HG03159 (cell line): ENCODE data around the gene NAV2.

Experiments
- ATAC-seq: cut with Tn5 transposase; IDR thresholded peaks from one replicate; pipeline ENCODE4 v1.9.1; 2021; ENCODE audit warnings: mild to moderate bottlenecking, moderate library complexity; ENCODE audit not compliant: unreplicated experiment

Gene NAV2

DNA sequence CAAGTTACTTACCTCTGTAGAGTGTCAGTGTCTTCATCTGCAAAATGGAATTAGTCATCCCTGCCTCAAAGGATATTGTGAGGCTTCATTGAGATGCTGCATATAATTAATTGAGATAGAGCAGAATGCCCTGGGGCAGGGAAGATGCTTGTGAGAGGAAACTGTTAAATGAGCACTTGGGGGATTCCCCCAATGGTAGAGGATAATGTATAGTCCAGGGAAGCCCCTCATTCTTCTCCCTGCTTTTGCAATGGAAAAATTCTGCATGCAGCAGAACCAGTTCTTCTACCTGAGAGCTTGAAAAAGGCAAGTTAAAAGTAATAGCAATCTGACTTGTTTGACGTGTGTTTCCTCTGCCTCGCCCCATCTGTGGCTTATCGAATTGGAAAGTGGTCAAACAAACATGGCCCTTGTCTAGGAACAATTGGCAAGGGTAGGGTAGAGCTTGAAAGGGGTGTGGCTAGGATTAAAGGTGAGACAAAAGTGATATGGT is 90.9 kb downstream of the NAV2 start:
- no peak for ATAC-seq

DNA sequence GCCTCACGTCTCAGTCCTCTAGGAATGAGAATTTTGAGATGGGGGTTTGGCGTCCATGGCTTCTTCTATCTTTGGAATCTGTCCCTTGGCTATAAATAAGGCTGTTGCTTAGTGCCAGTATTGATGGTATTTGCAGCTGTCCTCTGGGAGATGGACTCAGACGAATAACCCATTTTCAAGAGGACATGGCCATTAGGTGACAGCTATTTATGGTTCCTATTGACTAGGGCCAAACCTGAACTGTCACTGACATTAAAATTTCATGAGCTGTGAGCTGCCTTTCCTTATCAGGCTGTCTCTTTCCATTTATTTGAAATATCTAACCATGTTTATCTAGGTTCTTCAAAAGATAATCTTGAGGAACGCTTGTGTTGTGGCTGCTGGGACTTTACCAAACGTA is 92.7 kb downstream of the NAV2 start:
- no peak for ATAC-seq

DNA sequence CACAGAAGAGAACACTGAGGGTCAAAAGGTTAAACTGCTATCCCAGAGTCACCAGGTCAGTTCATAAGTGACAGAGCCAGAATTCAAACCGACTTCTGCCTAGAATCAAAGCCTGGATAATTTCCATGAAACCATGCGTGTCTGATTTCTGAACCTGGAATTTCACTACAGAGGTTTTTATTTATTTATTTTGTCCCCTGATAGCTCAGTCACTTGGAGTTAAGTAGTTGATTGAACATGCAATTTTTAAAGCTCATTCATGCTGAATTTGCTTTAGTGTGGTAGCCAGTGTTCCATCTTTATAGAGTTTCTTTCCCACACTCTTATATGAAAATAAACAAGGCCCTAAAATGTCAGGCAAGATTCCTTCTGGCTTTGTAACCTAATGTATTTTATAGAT is 93.2 kb downstream of the NAV2 start:
- no peak for ATAC-seq

DNA sequence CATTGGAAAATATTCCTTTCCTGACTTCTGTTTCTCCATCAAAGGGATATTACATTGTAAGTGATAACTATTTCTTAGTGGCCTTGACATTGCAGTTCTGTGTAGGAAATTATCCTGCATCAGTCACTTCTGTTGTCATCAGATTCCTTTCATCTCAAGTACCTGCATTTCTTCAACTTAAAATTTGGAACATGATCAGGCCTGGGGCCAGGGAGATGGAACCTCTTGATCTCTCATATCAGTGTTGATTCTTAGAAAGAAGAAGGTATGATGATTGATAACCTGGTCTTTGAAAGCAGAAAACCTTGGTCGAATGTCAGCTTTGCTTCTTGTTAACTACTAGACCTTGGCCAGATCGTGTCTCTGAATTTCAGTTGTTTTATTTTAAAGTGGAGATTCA is 93.6 kb downstream of the NAV2 start:
- no peak for ATAC-seq

DNA sequence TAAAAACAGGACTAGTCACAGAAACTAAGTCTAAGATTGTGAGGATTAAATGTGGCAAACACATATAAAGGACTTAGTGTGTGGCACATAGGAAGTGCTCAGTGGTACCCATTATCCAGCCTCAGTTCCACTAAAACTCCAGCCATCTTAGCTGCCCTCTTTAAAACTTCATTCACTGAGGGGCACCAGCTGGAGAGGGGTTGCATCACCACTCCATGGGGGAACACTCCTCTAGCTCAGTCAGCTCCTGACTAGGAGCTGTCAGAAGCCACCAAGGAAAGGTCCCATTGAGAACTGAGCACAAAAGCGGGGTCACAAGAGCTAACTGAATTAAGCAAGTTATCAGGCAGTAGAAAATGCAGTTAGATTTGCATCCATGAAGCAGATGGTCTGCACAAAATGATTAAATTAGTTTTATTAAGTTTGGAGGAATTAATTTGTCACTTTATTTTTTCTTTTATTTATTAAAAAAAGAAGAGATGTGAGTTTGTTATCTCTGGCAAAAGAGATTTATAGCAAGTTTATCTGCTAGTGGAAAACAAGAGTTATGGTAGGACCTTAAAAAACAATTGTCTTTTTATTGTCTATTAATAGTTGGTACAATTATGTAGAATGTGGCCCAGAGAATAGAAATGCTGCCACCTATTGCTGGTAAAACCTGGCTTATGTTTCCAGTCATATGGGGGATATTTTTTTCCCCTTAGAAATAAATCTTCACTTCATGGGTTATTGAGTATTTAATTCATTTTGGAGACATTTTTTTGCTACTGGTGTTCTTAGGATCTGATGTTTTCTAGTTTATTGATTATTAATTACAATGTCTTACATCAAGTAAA is 95.7 kb downstream of the NAV2 start:
- no peak for ATAC-seq

DNA sequence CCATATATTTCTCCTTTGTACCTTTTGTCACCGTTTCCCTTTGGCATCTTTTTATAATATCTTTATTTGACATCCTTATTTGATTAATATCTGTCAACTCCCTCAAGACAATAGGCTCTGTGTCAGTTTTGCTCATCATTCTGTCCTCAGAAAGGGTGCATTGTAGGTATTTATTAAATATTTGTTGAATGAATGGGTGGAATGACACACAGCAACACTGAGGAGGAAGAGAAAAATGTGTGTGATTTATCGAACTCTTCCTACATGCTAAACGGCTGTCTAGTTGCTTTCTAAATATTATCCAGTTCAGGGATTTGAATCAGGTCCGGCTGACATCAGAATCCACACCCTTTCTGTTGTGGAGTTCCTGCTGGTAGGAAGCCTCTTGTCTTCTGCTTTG is 98.2 kb downstream of the NAV2 start:
- ATAC-seq, result no peak

DNA sequence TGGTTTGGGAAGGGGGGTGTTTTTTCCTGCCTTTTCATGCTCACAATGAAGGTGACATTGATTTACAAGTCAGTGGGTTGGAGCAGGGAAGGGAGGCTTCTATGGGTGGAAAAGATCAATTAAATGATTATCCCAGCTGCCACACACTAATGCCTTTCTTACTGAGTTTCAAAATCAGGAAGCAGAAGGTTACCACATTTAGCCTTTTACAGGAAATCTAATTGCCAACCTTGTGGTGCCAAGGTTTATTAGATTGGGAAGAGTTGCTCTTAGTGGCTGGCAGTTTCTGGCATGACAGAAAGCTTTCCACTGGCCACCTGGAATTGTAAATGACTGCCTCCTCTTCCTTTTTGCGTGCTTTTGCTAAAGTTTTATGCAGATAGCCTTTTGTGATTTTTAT is 98.7 kb downstream of the NAV2 start:
- no peak for ATAC-seq

DNA sequence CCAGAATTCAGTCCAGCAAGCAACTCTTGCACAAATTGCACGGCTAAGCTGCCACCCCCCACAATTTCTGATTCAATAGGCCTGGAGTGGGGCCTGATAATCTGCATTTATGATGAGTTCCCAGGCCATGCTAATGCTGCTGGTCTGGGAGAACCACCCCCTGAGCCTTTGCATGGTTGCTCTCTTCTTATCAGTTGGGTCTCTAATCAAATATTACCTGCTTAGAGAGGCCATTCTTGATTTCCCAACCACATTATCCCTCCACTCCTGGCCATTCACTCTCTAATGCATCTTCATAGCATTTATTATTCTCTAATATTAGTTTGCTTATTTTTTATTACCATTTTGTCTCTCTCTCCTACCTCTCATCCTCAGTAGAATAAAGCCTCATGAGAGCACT is 99.5 kb downstream of the NAV2 start:
- no peak for ATAC-seq

DNA sequence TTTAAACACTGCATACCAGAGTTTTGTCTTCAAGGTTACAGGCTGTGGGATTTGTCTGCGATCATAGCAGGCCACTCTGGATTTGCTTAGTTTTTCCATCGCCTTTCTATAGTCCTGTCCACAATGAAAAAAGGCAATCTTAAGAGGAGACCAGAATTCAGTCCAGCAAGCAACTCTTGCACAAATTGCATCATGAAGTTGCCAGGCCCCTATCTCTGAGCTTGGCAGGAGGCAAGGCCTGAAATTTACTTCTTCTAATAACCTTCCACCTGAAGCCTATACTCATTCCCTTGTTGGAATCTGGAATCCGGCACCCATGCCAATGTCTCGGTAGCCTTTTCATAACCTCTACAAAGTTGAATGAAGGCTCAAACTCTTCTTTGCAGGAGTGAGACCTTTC is 100.1 kb downstream of the NAV2 start:
- ATAC-seq, result no peak

DNA sequence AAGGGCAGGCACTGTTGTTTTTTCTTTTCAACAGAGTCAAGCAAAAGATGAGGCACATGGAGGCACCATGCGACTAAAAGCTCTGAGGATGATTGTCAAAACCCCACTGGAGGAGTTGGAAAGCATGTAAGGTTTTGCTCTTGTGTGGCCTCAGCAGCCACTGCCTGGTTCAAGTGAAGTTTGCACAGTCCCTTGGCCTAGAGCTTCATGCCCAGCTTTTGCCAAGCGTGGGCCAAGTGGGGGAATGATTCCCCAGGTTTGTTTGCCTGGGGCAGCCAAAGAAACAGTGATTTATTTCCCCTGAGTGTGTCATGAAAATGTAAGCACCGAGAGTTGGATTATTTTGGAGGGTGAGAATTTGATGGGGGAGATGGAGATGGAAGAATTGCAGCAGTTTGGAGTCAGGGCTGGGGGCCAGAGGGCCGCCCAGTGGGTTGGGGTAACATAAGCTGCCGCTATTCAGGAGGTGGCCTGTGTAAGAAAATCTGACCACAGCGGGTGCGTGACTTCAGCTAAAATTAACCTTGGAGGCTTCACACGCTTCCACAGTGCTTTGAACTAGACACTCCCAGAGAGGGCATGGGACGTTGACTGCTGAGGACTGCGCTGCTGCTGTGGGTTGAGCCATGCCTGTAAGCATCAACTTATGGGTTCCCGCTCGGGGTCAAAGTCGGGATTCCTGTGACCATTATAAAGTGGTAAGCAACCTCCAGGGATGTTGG is 100.7 kb downstream of the NAV2 start:
- no peak for ATAC-seq

DNA sequence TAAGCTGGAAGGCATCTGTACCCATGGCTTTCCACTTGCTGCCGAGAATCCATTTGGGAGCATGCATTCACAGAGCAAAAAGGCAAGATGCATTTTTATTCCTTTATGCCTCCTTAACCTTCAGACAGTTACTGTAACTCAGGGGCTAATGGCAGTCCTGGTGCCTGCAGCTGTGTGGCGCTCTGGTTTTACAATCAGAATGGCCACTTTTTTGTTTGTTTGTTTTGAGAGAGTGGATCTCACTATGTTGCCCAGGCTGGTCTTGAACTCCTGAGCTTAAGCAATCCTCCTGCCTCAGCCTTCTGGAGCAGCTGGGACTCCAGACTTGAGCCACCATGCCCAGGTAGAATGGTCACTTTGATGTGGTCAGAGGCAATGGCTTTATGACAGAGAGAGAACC is 101.8 kb downstream of the NAV2 start:
- no peak for ATAC-seq

DNA sequence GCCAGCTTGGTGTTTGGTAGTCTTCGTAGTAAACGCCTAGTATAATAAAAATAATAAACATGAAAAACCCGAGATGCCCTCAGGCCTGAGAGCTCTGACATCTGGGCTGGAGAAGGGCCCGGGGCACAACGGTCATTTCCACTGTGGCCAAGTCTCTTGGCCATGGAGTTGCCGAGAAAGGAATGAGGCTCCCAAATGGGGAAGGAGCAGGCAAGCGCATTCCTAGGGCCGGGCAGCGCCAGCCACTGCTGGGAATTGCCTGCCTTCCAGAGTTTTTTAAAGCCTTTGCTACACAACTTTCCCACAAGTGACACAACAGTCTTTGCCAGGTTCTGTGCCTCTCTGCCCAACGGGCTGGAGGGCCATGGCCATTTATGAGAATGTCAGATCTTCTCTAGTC is 103.4 kb downstream of the NAV2 start:
- ATAC-seq, result no peak

DNA sequence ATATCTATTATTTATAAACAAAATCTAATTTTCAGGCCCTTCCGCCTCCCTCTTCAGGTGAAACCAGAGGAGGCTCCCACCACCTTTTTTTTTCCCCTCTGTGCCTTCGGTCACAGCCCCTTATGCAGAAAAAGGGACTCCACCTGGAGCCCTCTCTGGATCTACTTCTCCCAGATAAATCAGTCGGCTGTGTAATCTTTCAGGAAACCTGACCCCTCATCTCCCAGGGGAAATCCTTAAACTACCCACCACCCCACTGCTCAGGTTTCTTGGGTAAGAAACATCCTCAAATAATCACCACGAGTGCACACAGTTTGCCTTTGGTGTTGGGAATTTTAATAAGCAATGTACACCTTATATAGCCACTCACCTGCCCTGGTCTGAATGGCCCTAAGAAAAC is 104.2 kb downstream of the NAV2 start:
- ATAC-seq, result no peak

DNA sequence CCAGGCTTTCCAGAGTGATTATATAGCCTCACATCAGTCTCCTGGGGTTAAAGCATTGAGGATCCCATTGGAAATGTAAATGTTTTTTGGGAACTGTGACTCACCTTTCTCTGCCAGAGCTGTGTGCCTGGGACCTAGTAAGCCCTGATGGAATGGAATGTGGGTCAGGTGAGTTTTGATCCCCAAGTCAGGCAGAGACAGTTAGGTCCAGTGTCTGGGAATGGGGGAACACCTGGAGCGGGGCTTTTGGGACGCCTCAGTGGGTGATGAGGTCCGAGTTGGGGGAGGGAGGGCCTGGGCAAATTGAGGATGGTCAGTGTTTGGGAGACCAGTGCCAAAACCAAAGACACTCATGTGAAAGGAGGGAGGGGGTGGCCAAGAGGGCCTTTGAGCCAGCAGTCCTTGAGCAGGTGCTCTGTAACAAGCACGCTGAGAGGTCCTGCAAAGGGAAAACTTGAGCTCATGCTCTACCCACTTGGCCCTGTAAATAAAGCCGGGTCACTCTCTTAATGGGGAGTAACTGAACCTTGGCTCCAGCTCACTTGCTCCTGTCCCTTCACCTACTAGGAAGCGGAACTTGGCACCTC is 104.7 kb downstream of the NAV2 start:
- ATAC-seq, result no peak

DNA sequence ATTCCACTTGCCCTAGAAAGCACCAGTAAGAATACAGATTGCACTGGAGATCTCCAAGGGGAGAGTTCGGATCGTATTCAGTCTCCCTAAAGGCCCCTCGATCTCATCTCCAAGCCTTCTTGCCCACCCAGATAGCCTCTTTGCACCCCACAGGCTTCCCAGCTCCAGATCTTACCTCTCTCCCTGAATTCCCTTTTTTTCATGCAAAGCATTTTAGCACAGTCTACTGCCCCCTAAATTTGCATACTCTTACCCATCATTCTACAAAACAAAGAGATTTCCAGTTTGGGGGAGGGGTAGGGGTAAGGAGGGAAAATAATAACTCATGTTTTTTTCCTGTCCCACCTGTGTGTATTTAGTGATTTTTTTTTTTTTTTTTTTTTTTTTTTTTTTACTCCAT is 105.2 kb downstream of the NAV2 start:
- no peak for ATAC-seq

DNA sequence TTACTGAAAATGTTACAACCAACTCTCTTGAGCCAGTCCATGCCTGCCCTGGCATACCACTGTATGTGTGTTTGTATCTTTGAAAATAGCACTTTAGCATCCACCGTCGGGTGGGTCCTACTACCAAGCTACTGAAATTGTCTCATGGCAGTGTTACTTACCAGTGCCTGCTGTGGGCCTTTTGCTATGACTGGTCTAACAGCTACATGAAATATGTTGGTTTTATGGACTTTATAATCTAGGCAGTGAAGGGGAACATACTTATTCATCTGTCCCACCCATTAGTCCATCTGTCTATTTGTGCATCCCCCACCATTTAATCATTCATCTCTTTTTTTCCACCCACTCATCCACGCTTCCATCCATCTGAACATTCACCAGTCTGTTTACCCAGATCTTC is 106.0 kb downstream of the NAV2 start:
- ATAC-seq, result no peak

DNA sequence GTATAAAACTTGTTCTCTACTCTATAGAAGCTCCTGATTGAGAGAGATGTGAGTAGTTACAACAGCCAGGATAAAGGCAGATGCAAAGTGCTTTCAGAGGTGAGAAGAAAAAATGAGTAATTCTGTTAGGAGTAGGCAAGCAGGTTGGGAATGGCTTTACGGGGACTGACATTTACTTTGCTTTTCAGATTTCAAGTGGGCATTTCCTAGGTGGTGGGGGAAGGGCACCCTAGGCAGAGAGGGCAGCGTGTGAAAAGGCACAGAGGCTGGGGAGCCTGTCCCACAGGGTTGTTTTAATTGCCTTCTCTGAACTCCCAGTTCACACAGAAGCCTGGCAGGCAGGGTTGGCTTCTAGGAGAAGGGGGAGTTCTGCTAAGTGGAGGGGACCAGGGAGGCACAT is 106.5 kb downstream of the NAV2 start:
- ATAC-seq, result no peak

DNA sequence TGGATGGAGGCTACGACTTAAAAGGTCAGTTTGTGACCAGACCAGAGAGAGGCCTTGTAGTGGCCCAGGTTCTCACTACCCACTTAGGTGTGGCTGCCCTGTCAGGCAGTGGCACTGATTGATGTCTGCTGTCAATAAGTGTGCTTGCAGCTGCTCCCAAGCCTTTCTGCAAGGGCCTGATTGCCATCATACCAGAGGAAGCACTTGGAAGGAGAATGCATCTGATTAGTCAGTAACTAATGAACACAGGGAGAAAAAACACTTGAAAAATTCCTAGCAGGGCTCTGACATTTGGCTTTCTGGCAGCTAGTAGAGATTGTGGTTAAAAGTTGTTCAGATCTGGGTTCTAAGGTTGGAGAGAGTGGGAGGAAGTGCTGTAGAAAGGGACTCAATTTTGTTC is 107.5 kb downstream of the NAV2 start:
- no peak for ATAC-seq

DNA sequence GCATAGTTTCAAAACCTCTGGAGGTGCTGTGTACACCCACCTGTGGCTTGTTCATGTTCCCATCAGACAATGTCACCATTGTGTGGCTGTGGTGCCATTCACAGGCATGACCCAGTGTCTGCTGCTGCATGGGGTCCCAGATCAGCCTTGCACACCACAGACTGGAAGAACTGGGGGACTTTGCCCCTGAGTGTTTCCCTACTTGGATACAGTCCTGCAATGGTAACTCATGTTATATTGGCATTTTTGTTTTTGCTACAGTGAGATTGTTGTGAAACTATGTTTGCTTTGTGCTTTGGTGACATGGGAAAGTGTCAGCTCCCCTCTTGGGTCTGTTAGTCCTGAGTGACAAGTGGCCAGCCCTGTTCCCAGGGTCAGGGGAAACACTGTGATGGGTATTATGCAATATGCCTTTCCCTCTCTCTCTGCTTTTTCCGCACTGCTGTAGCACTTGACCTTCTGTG is 108.8 kb downstream of the NAV2 start:
- ATAC-seq, result no peak

DNA sequence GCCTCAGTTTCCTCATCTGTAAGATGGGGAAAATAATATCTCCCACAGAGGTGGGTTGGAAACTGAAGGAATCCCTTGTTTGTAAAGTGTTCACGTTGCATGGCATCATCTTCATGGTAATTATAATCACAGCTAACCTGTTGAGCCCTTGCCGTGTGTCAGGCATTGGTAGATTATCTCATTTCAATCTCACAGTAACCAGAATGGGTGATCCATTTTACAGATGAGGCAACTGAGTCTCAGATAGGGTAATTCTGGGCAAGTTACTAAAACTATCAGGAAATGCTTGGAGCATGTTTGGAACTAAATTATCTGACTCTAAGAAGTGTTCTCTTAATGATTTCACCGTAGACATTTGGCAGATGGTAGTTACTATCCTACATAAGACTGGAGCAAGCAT is 109.4 kb downstream of the NAV2 start:
- no peak for ATAC-seq

DNA sequence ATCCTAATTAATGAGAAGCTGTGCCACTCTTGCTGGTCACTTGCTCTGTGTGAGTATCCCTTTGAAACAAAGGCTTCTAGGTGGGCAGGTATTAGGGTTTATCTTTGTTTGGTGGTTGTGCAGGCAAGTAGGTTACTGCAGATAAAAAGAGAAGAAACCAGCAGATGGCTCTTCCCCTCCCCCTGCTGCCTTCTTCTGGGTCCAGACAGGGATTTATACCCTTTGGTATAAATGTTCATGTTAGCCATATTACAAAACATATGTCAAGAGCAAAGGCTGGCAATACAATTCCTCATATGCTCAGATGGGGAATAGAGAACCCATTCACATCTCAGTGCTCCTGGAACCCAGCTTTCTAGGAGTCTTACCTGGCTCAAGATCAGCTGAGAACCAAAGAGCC is 109.9 kb downstream of the NAV2 start:
- ATAC-seq, result no peak

DNA sequence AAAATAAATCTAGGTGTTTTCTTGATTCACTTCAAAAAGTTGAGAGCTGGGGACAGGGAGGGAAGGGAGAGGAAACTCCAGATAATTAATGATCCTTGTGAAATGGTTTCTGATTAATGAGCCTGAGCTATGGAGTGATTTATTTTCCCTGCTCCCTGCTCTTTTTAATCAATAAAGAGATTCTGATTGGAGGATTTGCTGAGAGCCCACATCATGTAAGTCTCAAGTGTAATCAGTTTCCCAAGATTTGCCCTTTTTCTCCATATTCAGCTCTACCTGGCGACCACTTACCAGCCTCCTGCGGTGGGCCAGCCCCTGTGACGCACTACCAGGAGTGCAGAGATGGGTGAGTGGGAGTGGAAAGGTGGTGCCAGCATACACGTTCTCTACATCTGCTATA is 114.0 kb downstream of the NAV2 start:
- ATAC-seq, result no peak
